Measurements from ENCODE around the gene OPN1SW.

Gene OPN1SW

GRCh38 chr7:128788446-128789412 is 13.1 kb upstream of the OPN1SW start:
- TF ChIP-seq CTCF (IDR thresholded peaks at IDR 0.05; ENCODE audit: control insufficient read depth, extremely low read depth, insufficient read depth) = no peak
- no peak overlapping the region for H3K4me3 ChIP-seq (ENCODE audit: low read depth, low read length)
- DNase-seq (ENCODE audit: low read depth) = no peak

- no peak for TF ChIP-seq CTCF (IDR thresholded peaks at IDR 0.05; ENCODE audit: control insufficient read depth, extremely low read depth, insufficient read depth)
- H3K4me3 ChIP-seq (ENCODE audit: low read depth, low read length) = no peak overlapping the region
- peak; percentile 80 for DNase-seq (ENCODE audit: low read depth)
These were observed 10.1 kb upstream of the OPN1SW start for GRCh38 chr7:128785738-128786137.

GRCh38 chr7:128783143-128783861 is 7.7 kb upstream of the OPN1SW start:
- TF ChIP-seq CTCF (IDR thresholded peaks at IDR 0.05; ENCODE audit: control insufficient read depth, extremely low read depth, insufficient read depth) = no peak
- no peak overlapping the region for H3K4me3 ChIP-seq (ENCODE audit: low read depth, low read length)
- no peak for DNase-seq (ENCODE audit: low read depth)

- TF ChIP-seq CTCF (IDR thresholded peaks at IDR 0.05; ENCODE audit: control insufficient read depth, extremely low read depth, insufficient read depth) = no peak
- no peak for DNase-seq (ENCODE audit: low read depth)
- no peak overlapping the region for H3K4me3 ChIP-seq (ENCODE audit: low read depth, low read length)
These were observed 6.3 kb upstream of the OPN1SW start for GRCh38 chr7:128781851-128782250.

GRCh38 chr7:128781126-128781525 is 5.5 kb upstream of the OPN1SW start:
- H3K4me3 ChIP-seq (ENCODE audit: low read depth, low read length) = no peak overlapping the region
- no peak for TF ChIP-seq CTCF (IDR thresholded peaks at IDR 0.05; ENCODE audit: control insufficient read depth, extremely low read depth, insufficient read depth)
- DNase-seq (ENCODE audit: low read depth) = no peak

- H3K4me3 ChIP-seq (ENCODE audit: low read depth, low read length) = no peak overlapping the region
- TF ChIP-seq CTCF (IDR thresholded peaks at IDR 0.05; ENCODE audit: control insufficient read depth, extremely low read depth, insufficient read depth) = no peak
- DNase-seq (ENCODE audit: low read depth) = no peak
These were observed 3.4 kb upstream of the OPN1SW start for GRCh38 chr7:128778946-128779345.
